ENCODE measurements around the gene AR. TPM values are rescaled to one million over a fixed set of nuclear protein-coding genes. Genes with fewer than 3 reads are reported as not detected.

Gene AR
- 3.1 and 4.4 TPM in 2 replicates for polyA plus RNA-seq

GRCh38 chrX:67543818-67544217 is at the start of gene AR:
Gene AR (plus strand): TSS chrX:67544021. CDS start chrX:67545147, 1,126 bp downstream.

